ENCODE measurements around the gene PSMD14. TPM values are rescaled to one million over a fixed set of nuclear protein-coding genes. Genes with fewer than 3 reads are reported as not detected.
"Not testable (repeated sequence)": the region's sequence is repeated elsewhere in the genome, so short reads cannot be mapped to it uniquely, and the experiment has no call there.

The PSMD14 gene
- total RNA-seq = 100 to 1,000 TPM; 122 to 143 (median 133) TPM

GRCh38 chr2:161308178-161308955, at the start of gene PSMD14:
TSS of gene PSMD14 (plus strand) at chr2:161308425. CDS start at chr2:161318826, 10,401 bp downstream.
- H3K4me3 Mint-ChIP-seq = peak within 1 kb of the TSS; percentile 97
- H3K9me3 Mint-ChIP-seq = peaks cover 4% of the 10 kb centered on the region
- H3K36me3 Mint-ChIP-seq (ENCODE audit: insufficient read depth) = peaks cover 12% of the 10 kb centered on the region
- H3K27me3 Mint-ChIP-seq (ENCODE audit: low read depth) = peaks cover under 1% of the 10 kb centered on the region
- peak; percentile 83 for DNase-seq
- peak; percentile 92 to 94 for ATAC-seq
- peaks cover 32% of the 10 kb centered on the region for H3K4me1 Mint-ChIP-seq (ENCODE audit: low read depth)

GRCh38 chr2:161265874-161266273, 42.4 kb upstream of the PSMD14 start:
- ATAC-seq = no peak
- no peaks in the 10 kb centered on the region for H3K9me3 Mint-ChIP-seq
- DNase-seq = no peak
- no peaks in the 10 kb centered on the region for H3K27me3 Mint-ChIP-seq (ENCODE audit: low read depth)
- no peaks in the 10 kb centered on the region for H3K36me3 Mint-ChIP-seq (ENCODE audit: insufficient read depth)
- no peak overlapping the region for H3K4me3 Mint-ChIP-seq
- H3K4me1 Mint-ChIP-seq (ENCODE audit: low read depth) = no peaks in the 10 kb centered on the region

GRCh38 chr2:161269111-161269510, 39.1 kb upstream of the PSMD14 start:
- Mint-ChIP-seq H3K4me1 (ENCODE audit: low read depth) (peaks cover 1% of the 10 kb centered on the region), H3K36me3 (ENCODE audit: insufficient read depth) (no peaks in the 10 kb centered on the region), H3K27me3 (ENCODE audit: low read depth) (no peaks in the 10 kb centered on the region), H3K4me3 (no peak overlapping the region), H3K9me3 (no peaks in the 10 kb centered on the region)
- ATAC-seq (no peak), DNase-seq (no peak)

- no peak overlapping the region for H3K4me3 Mint-ChIP-seq
- peaks cover 2% of the 10 kb centered on the region for H3K27me3 Mint-ChIP-seq (ENCODE audit: low read depth)
- H3K4me1 Mint-ChIP-seq (ENCODE audit: low read depth) = peaks cover 1% of the 10 kb centered on the region
- DNase-seq (no peak), ATAC-seq (peak in 1 of 2 donors; percentile 70)
- H3K36me3 Mint-ChIP-seq (ENCODE audit: insufficient read depth) = no peaks in the 10 kb centered on the region
- H3K9me3 Mint-ChIP-seq = no peaks in the 10 kb centered on the region
Observed at GRCh38 chr2:161273038-161273760, 35.0 kb upstream of the PSMD14 start.

GRCh38 chr2:161278564-161279229, 29.5 kb upstream of the PSMD14 start:
- H3K9me3 Mint-ChIP-seq; DNase-seq; H3K4me3 Mint-ChIP-seq; H3K36me3 Mint-ChIP-seq (ENCODE audit: insufficient read depth); H3K27me3 Mint-ChIP-seq (ENCODE audit: low read depth); H3K4me1 Mint-ChIP-seq (ENCODE audit: low read depth); ATAC-seq: not testable (repeated sequence)

GRCh38 chr2:161279230-161279815, 28.9 kb upstream of the PSMD14 start:
- not testable (repeated sequence) for H3K9me3 Mint-ChIP-seq; DNase-seq; ATAC-seq; H3K4me1 Mint-ChIP-seq (ENCODE audit: low read depth); H3K4me3 Mint-ChIP-seq; H3K36me3 Mint-ChIP-seq (ENCODE audit: insufficient read depth)
- peaks cover 10% of the 10 kb centered on the region for H3K27me3 Mint-ChIP-seq (ENCODE audit: low read depth)

- not testable (repeated sequence) for H3K9me3 Mint-ChIP-seq; H3K4me1 Mint-ChIP-seq (ENCODE audit: low read depth); ATAC-seq; H3K36me3 Mint-ChIP-seq (ENCODE audit: insufficient read depth); H3K4me3 Mint-ChIP-seq
- peaks cover 20% of the 10 kb centered on the region for H3K27me3 Mint-ChIP-seq (ENCODE audit: low read depth)
- DNase-seq = peak; percentile 41
Observed at GRCh38 chr2:161280906-161281323, 27.3 kb upstream of the PSMD14 start.

- H3K9me3 Mint-ChIP-seq; DNase-seq; ATAC-seq; H3K4me3 Mint-ChIP-seq; H3K4me1 Mint-ChIP-seq (ENCODE audit: low read depth); H3K36me3 Mint-ChIP-seq (ENCODE audit: insufficient read depth): not testable (repeated sequence)
- peaks cover 23% of the 10 kb centered on the region for H3K27me3 Mint-ChIP-seq (ENCODE audit: low read depth)
Observed at GRCh38 chr2:161281615-161282310, 26.5 kb upstream of the PSMD14 start.

- H3K4me1 Mint-ChIP-seq (ENCODE audit: low read depth); H3K36me3 Mint-ChIP-seq (ENCODE audit: insufficient read depth); ATAC-seq; DNase-seq; H3K4me3 Mint-ChIP-seq; H3K9me3 Mint-ChIP-seq: not testable (repeated sequence)
- peaks cover 25% of the 10 kb centered on the region for H3K27me3 Mint-ChIP-seq (ENCODE audit: low read depth)
Observed at GRCh38 chr2:161282311-161282644, 25.9 kb upstream of the PSMD14 start.

- H3K4me3 Mint-ChIP-seq = no peak overlapping the region
- H3K27me3 Mint-ChIP-seq (ENCODE audit: low read depth) = peaks cover 37% of the 10 kb centered on the region
- no peak for DNase-seq
- no peaks in the 10 kb centered on the region for H3K4me1 Mint-ChIP-seq (ENCODE audit: low read depth)
- H3K9me3 Mint-ChIP-seq = no peaks in the 10 kb centered on the region
- no peak for ATAC-seq
- no peaks in the 10 kb centered on the region for H3K36me3 Mint-ChIP-seq (ENCODE audit: insufficient read depth)
Observed at GRCh38 chr2:161283926-161284325, 24.3 kb upstream of the PSMD14 start.

GRCh38 chr2:161303535-161304050, 4.6 kb upstream of the PSMD14 start:
- Mint-ChIP-seq H3K4me1 (ENCODE audit: low read depth) (peaks cover 6% of the 10 kb centered on the region), H3K9me3 (peaks cover 4% of the 10 kb centered on the region), H3K4me3 (no peak overlapping the region), H3K27me3 (ENCODE audit: low read depth) (peaks cover 17% of the 10 kb centered on the region), H3K36me3 (ENCODE audit: insufficient read depth) (no peaks in the 10 kb centered on the region)
- ATAC-seq (no peak), DNase-seq (no peak)

- Mint-ChIP-seq H3K4me1 (ENCODE audit: low read depth) (peaks cover 22% of the 10 kb centered on the region), H3K27me3 (ENCODE audit: low read depth) (peaks cover 9% of the 10 kb centered on the region), H3K36me3 (ENCODE audit: insufficient read depth) (peaks cover 7% of the 10 kb centered on the region), H3K4me3 (peak overlapping the region; percentile 97), H3K9me3 (peaks cover 4% of the 10 kb centered on the region)
- ATAC-seq (no peak), DNase-seq (no peak)
Observed at GRCh38 chr2:161306919-161307318, 1.3 kb upstream of the PSMD14 start.

GRCh38 chr2:161307676-161308075, 549 bp upstream of the PSMD14 start:
- peaks cover 8% of the 10 kb centered on the region for H3K36me3 Mint-ChIP-seq (ENCODE audit: insufficient read depth)
- peaks cover 6% of the 10 kb centered on the region for H3K27me3 Mint-ChIP-seq (ENCODE audit: low read depth)
- H3K4me3 Mint-ChIP-seq = peak overlapping the region; percentile 97
- ATAC-seq = no peak
- peaks cover 4% of the 10 kb centered on the region for H3K9me3 Mint-ChIP-seq
- H3K4me1 Mint-ChIP-seq (ENCODE audit: low read depth) = peaks cover 28% of the 10 kb centered on the region
- no peak for DNase-seq

GRCh38 chr2:161312996-161313395, 4.8 kb downstream of the PSMD14 start:
- H3K4me3 Mint-ChIP-seq = no peak overlapping the region
- H3K36me3 Mint-ChIP-seq (ENCODE audit: insufficient read depth) = peaks cover 24% of the 10 kb centered on the region
- H3K9me3 Mint-ChIP-seq = no peaks in the 10 kb centered on the region
- no peak for ATAC-seq
- H3K27me3 Mint-ChIP-seq (ENCODE audit: low read depth) = no peaks in the 10 kb centered on the region
- peaks cover 45% of the 10 kb centered on the region for H3K4me1 Mint-ChIP-seq (ENCODE audit: low read depth)
- no peak for DNase-seq
